ENCODE results near the gene PDZD2. TPM values are rescaled to one million over a fixed set of nuclear protein-coding genes. Genes with fewer than 3 reads are reported as not detected.

PDZD2 gene
- total RNA-seq, 4 donors from 2014 or later = 13.7 to 26.7 (median 24.1) TPM

DNA sequence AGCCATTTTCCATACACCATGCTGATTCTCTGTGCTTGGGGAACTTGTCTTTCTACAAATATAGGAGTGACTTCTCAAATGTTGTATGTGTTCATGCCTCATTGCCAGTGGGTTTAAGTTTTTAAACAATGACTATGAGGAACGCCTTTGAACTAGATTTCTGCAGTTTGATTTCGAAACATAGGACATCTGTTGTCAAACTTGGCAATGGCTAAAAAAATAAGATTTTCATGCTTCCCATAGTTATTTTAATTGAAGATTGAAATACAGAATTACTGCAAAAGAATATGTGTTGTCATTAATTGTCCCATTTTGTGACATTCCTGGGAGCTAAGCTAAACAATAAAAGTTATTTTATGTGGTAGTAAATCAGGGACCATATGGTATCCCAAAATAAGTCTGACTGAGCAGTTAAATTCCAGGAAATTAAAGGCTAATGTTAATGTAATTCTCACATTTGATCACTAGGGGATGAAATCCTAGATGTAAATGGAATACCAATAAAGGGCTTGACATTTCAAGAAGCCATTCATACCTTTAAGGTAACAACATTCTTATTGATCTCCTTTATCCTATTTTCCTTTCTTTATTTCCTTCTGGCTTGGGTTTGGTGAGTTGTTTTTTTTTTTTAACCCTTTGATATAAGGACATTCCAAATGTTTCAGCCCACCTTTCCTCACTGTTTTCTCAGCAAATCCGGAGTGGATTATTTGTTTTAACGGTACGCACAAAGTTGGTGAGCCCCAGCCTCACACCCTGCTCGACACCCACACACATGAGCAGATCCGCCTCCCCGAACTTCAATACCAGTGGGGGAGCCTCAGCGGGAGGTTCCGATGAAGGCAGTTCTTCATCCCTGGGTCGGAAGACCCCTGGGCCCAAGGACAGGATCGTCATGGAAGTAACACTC, 418.5 kb downstream of the PDZD2 start:
- DNase-seq = no peak
- H3K4me3 ChIP-seq = no peak overlapping the region
- intact Hi-C loops (cut with DNase I) = no loop called here
- H3K36me3 ChIP-seq = peaks cover 0 to 30% (median 0%) of the 10 kb centered on the region in 3 donors
- peak overlapping the region; percentile 64 to 78 (median 69) for H3K27ac ChIP-seq
- no peaks in the 10 kb centered on the region for H3K9me3 ChIP-seq
- H3K27me3 ChIP-seq = no peaks in the 10 kb centered on the region
- H3K4me1 ChIP-seq = peaks cover 5 to 42% (median 12%) of the 10 kb centered on the region in 3 donors
- TF ChIP-seq CTCF (IDR thresholded peaks at IDR 0.05) (peak in 4 of 6 experiments; percentile 20 to 62 (median 26)), POLR2A (IDR thresholded peaks at IDR 0.05) (no peak)
- 75 to 78% methylated on average over 8 to 10 of the region's 12 CpGs for WGBS, 2 donors

DNA sequence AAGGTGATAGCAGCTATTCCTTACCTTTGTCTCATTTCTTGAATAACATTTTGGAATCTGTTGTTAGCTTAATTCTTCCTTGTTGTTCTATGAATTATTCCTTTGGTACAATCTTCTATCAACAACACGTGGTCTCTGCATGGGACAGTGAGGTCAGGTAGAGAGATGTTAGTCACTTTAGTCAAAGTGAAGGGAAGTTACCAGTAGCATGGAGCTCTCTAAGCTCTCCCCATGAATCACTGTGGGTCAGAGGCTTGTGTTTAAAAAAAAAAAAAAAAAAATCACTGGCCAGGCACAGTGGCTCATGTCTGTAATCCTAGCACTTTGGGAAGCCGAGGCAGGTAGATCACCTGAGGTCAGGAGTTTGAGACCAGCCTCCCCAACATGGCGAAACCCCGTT, 419.2 kb downstream of the PDZD2 start:
- intact Hi-C loops (cut with DNase I) = no loop called here
- Histone ChIP-seq H3K36me3 (peaks cover 0 to 30% (median 0%) of the 10 kb centered on the region in 3 donors), H3K27me3 (no peaks in the 10 kb centered on the region), H3K27ac (peak overlapping the region; percentile 54 to 78 (median 69)), H3K4me3 (no peak overlapping the region), H3K9me3 (no peaks in the 10 kb centered on the region), H3K4me1 (peaks cover 5 to 44% (median 12%) of the 10 kb centered on the region in 3 donors)
- 80 to 86% methylated on average over 4 of the region's 4 CpGs for WGBS, 2 donors
- TF ChIP-seq POLR2A (IDR thresholded peaks at IDR 0.05) = no peak
- no peak for TF ChIP-seq CTCF (IDR thresholded peaks at IDR 0.05)
- no peak for DNase-seq

GRCh38 chr5:32058997-32059396, 420.1 kb downstream of the PDZD2 start:
- Histone ChIP-seq H3K4me1 (peaks cover 5 to 46% (median 12%) of the 10 kb centered on the region in 3 donors), H3K4me3 (no peak overlapping the region), H3K27ac (peak overlapping the region in 3 of 4 donors; percentile 2 to 54 (median 37)), H3K36me3 (peaks cover 0 to 30% (median 0%) of the 10 kb centered on the region in 3 donors), H3K27me3 (no peaks in the 10 kb centered on the region), H3K9me3 (no peaks in the 10 kb centered on the region)
- DNase-seq = no peak
- TF ChIP-seq CTCF (IDR thresholded peaks at IDR 0.05) = no peak
- no peak for TF ChIP-seq POLR2A (IDR thresholded peaks at IDR 0.05)
- WGBS, 2 donors = 84 to 88% methylated on average over 3 of the region's 3 CpGs
- intact Hi-C loops (cut with DNase I) = no loop called here

DNA sequence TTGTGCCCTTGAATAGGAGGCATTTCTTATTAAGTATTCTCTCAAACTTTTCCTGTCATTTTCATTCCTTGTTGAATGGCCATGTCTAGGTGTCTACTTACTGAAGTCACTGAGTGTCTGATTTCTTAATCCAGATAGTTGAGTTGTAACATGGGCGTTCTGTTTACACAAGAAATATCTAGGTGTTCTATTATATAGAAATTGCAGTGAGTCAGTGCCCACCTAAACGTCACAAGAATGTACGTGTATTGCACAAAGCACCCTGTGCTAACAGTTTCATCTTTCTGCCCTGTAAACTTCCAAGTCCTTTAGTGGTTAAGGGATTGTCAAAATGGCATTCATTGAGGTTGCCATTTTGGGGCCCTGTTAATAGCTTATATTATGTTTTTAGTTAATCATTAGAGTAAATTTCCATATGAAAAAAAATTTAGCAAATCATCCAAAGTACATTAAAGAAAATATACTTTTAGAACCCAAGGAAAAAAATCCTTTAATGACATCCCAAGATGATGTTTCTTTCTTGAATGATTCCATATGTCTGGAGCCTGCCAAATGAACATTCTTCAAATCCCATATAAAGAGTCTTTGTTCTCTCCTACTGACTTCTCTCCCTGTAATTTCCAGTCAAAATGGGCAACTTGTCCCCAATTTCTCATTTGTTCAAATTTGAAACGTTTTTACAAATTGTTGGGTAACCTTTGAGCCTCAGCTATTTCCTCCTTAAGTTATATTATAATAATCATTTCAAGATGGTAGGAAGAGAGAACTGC, 421.0 kb downstream of the PDZD2 start:
- 35 to 48% methylated on average over 4 of the region's 4 CpGs for WGBS, 2 donors
- intact Hi-C loops (cut with DNase I) = no loop called here
- no peak overlapping the region for H3K4me3 ChIP-seq
- peaks cover 0 to 38% (median 0%) of the 10 kb centered on the region in 3 donors for H3K36me3 ChIP-seq
- H3K4me1 ChIP-seq = peaks cover 5 to 46% (median 12%) of the 10 kb centered on the region in 3 donors
- DNase-seq = no peak
- H3K9me3 ChIP-seq = no peaks in the 10 kb centered on the region
- no peaks in the 10 kb centered on the region for H3K27me3 ChIP-seq
- no peak for TF ChIP-seq POLR2A (IDR thresholded peaks at IDR 0.05)
- TF ChIP-seq CTCF (IDR thresholded peaks at IDR 0.05) = no peak
- peak overlapping the region in 3 of 4 donors; percentile 2 to 54 (median 37) for H3K27ac ChIP-seq
